GM12878 (cell line): ENCODE data around the gene SCRT2. TPM values are rescaled to one million over a fixed set of nuclear protein-coding genes. Genes with fewer than 3 reads are reported as not detected.

Experiments used
- ATAC-seq: fragments of 200-7000 bp; cut with Tn5 transposase; 3 replicates; pipeline ENCODE4 v1.9.1; 2020; ENCODE audit warnings: mild to moderate bottlenecking, moderate library complexity
- BruUV-seq: library from RNA; stranded (reverse); fragments of 400-500 nt; replicated peaks from 2 replicates; lab custom pipeline; 2021; lab: Mats Ljungman, UMichigan
- CTCF ChIA-PET: fragments of 300-600 bp; sonication (Branson Sonifier 250); formaldehyde crosslinking; extraction: SDS; loops from one replicate; lab custom pipeline; 2021; ENCODE audit warnings: inconsistent platforms; lab: Yijun Ruan, JAX
- POLR2A ChIA-PET: fragments of 350-600 bp; formaldehyde crosslinking; extraction: SDS; loops from one replicate; lab custom pipeline; 2021; ENCODE audit warnings: inconsistent platforms; lab: Charles Lee
- RAD21 ChIA-PET: fragments of 300-600 bp; sonication (Branson Sonifier 250); formaldehyde crosslinking; loops from one replicate; lab custom pipeline; 2023; ENCODE audit warnings: antibody characterized with exemption; ENCODE audit not compliant: unreplicated experiment; lab: Charles Lee
- SMC1A ChIA-PET: fragments of 300-600 bp; sonication (Branson Sonifier 250); formaldehyde crosslinking; loops from one replicate; lab custom pipeline; 2023; ENCODE audit not compliant: unreplicated experiment, uncharacterized antibody; lab: Charles Lee
- DNase-seq: peaks from one replicate; pipeline ENCODE4 v3.0.0-alpha.2; 2011; ENCODE audit warnings: low read depth, low spot score
- FAIRE-seq: peaks from 3 replicates; lab custom pipeline; 2011; peaks lifted over from hg19 to GRCh38; lab: Jason Lieb, UNC
- H2AFZ ChIP-seq: 2 replicates; pipeline ENCODE4 v1.6.0; 2011; ENCODE audit warnings: low read depth, low read length, control low read depth; ENCODE audit not compliant: control insufficient read depth
- H3K27ac ChIP-seq: 2 replicates; pipeline ENCODE4 v1.5.1; 2011; ENCODE audit warnings: control low read depth; ENCODE audit not compliant: control insufficient read depth, insufficient read depth
- H3K27me3 ChIP-seq, 2 experiments: replicated peaks in 1 of 2; 2 replicates each; pipeline versions ENCODE4 v1.6.0 to v1.6.1; 2011; ENCODE audit warnings: low read length in 1 of 2; ENCODE audit not compliant: control insufficient read depth in 2 of 2, insufficient read depth in 2 of 2
- H3K36me3 ChIP-seq, 2 experiments: 2 replicates each; pipeline ENCODE4 v1.5.1; 2011; ENCODE audit warnings: low read length in 1 of 2; ENCODE audit not compliant: control insufficient read depth in 2 of 2, insufficient read depth in 2 of 2
- H3K4me1 ChIP-seq: 2 replicates; pipeline ENCODE4 v1.6.1; 2011; ENCODE audit warnings: mild to moderate bottlenecking, low read length, moderate library complexity, mixed read lengths; ENCODE audit not compliant: control insufficient read depth, insufficient read depth
- H3K4me2 ChIP-seq: 2 replicates; pipeline ENCODE4 v1.6.0; 2011; ENCODE audit warnings: control low read depth; ENCODE audit not compliant: control insufficient read depth, insufficient read depth
- H3K4me3 ChIP-seq: fragments of 200-600 bp; sonication (generic); 2 replicates; pipeline ENCODE4 v1.5.1; 2016
- H3K79me2 ChIP-seq: 2 replicates; pipeline ENCODE4 v1.6.0; 2011; ENCODE audit warnings: low read length; ENCODE audit not compliant: control insufficient read depth, insufficient read depth
- H3K9ac ChIP-seq: 2 replicates; pipeline ENCODE4 v1.8.0; 2011; ENCODE audit warnings: low read length, control low read depth, mixed read lengths; ENCODE audit not compliant: control insufficient read depth, insufficient read depth
- H3K9me3 ChIP-seq: replicated peaks from 3 replicates; pipeline ENCODE4 v1.5.1; 2011; ENCODE audit warnings: mild to moderate bottlenecking, low read length; ENCODE audit not compliant: control insufficient read depth, insufficient read depth
- H4K20me1 ChIP-seq: 2 replicates; pipeline ENCODE4 v1.6.0; 2011; ENCODE audit not compliant: control insufficient read depth, insufficient read depth
- HDGF ChIP-seq: fragments of 450-650 bp; IDR thresholded peaks from 2 replicates; pipeline ENCODE4 v1.6.1; 2016; ENCODE audit warnings: antibody characterized with exemption
- IRF4 ChIP-seq: IDR thresholded peaks from 2 replicates; pipeline ENCODE4 v1.6.1; 2011; ENCODE audit warnings: low read depth, low read length
- JUND ChIP-seq: IDR thresholded peaks from 2 replicates; pipeline ENCODE4 v1.6.1; 2012; ENCODE audit warnings: low read depth, mild to moderate bottlenecking, low read length, improper control_type of control experiment, moderate library complexity
- KAT2A ChIP-seq: conservative IDR thresholded peaks from 2 replicates; pipeline ENCODE4 v1.6.1; 2011; ENCODE audit warnings: low read depth, low read length; ENCODE audit not compliant: control insufficient read depth
- RBBP5 ChIP-seq: fragments of 200-600 bp; sonication (generic); conservative IDR thresholded peaks from 2 replicates; pipeline ENCODE4 v1.6.1; 2016
- TAF1 ChIP-seq: IDR thresholded peaks from 2 replicates; pipeline ENCODE4 v1.6.1; 2011; ENCODE audit warnings: mild to moderate bottlenecking, low read depth, low read length, borderline replicate concordance
- ZNF274 ChIP-seq: IDR thresholded peaks from one replicate; pipeline ENCODE4 v1.8.0; 2011; ENCODE audit not compliant: insufficient read length, insufficient read depth
- WGBS: methylation state at CpG from one replicate; pipeline ENCODE4 v1.1.6; 2016; ENCODE audit warnings: low lambda C conversion rate; ENCODE audit not compliant: insufficient replicate concordance, insufficient coverage; ENCODE audit errors: missing lambda C conversion rate; 5-methylcytosine and 5-hydroxymethylcytosine counted together
- in situ Hi-C: fragments of 300-500 bp; cut with MboI; formaldehyde crosslinking; loops from 9 replicates; pipeline ENCODE4 v1.14.3; 2018; ENCODE audit warnings: mixed read lengths
- intact Hi-C: fragments of 100-400 bp; cut with micrococcal nuclease; formaldehyde crosslinking; loops from one replicate; pipeline ENCODE4 v1.14.2; 2022; ENCODE audit not compliant: unreplicated experiment
- polyA plus RNA-seq, 11 experiments: library from polyadenylated mRNA; depleted of rRNA in 4 of 11; unstranded in 6 of 11; stranded (reverse) in 5 of 11; fragments of >200 nt; fragmentation: Nextera tagmentation in 4 of 11; fragmentation: Illumina TruSeq in 1 of 11; extraction: Ambion mirVana in 4 of 11; extraction: Trizol in 1 of 11; gene quantifications; 1 replicate in 1 of 11; 2 replicates in 10 of 11; pipeline versions ENCODE4 v1.2.1 to v1.2.3, GENCODE V29; 2011 to 2016; ENCODE audit warnings: inconsistent platforms in 2 of 11, missing spikeins in 2 of 11, low read depth in 1 of 11
- total RNA-seq, 4 experiments: library from RNA; depleted of rRNA in 3 of 4; stranded (reverse); fragments of >200 nt in 3 of 4; fragmentation: Illumina TruSeq in 1 of 4; extraction: Trizol in 1 of 4; gene quantifications; 2 replicates each; pipeline versions ENCODE4 v1.2.1 to v1.2.3, GENCODE V29; 2013 to 2021
- TF ChIP-seq, protein P1 (sequence below): fragments of 450-650 bp; conservative IDR thresholded peaks from 2 replicates; pipeline ENCODE4 v1.6.1; 2017; ENCODE audit warnings: mild to moderate bottlenecking, moderate library complexity
- TF ChIP-seq, protein P2 (sequence below): IDR thresholded peaks from 2 replicates; pipeline ENCODE4 v1.6.1; 2012; ENCODE audit warnings: mild to moderate bottlenecking, low read depth, low read length

The SCRT2 gene
- total and polyA plus RNA-seq, 10 of the 15 experiments (the other 5 are each of a cell fraction or from before 2014, with no cell fraction given), result not detected

DNA sequence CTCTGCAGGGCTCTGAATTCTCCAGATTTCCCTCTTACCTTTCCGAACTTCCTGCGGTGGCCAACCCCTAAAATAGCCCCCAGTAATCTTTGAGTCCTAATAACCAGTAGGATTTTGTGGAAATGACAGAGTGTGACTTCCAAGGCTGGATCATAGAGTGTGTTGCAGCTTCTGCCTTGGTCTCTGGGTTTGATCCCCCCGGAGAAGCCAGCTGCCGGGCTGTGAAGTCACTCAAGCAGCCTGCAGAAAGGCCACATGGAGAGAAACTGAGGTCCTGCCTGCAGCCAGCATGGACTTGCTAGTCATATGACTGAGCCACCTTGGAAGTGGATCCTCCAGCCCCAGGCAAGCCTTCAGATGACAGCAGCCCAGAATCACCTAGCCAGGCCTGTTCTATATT is 46.3 kb upstream of the SCRT2 start (continued):
- TF ChIP-seq, protein P1, sequence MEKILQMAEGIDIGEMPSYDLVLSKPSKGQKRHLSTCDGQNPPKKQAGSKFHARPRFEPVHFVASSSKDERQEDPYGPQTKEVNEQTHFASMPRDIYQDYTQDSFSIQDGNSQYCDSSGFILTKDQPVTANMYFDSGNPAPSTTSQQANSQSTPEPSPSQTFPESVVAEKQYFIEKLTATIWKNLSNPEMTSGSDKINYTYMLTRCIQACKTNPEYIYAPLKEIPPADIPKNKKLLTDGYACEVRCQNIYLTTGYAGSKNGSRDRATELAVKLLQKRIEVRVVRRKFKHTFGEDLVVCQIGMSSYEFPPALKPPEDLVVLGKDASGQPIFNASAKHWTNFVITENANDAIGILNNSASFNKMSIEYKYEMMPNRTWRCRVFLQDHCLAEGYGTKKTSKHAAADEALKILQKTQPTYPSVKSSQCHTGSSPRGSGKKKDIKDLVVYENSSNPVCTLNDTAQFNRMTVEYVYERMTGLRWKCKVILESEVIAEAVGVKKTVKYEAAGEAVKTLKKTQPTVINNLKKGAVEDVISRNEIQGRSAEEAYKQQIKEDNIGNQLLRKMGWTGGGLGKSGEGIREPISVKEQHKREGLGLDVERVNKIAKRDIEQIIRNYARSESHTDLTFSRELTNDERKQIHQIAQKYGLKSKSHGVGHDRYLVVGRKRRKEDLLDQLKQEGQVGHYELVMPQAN, result no peak

DNA sequence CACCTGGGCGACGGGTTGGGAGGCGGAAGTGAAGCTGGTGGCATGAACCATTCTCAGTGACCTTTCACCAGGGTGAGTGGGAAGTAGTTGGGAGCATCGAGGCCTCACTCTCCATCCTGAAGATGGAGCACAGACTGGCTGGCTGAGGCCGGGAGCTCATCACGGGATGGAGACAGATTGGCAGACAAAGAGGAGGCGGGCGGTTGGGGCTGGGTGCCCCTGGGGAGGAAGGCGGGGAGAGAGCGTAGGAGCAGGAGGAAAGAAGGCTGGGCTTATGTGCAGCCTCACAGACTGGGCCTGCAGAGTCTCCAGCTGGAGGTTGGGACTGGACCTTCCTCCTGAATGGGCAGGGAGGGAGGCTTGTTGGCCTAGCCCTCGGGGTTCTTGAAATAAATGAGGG is 44.2 kb upstream of the SCRT2 start:
- TF ChIP-seq ZNF274, result no peak
- H2AFZ ChIP-seq, result no peak overlapping the region
- in situ Hi-C loops (no loop called here), intact Hi-C loops (no loop called here)
- H4K20me1 ChIP-seq, result no peaks in the 10 kb centered on the region
- ChIA-PET RAD21 (no interaction called here), POLR2A (no interaction called here), SMC1A (no interaction called here), CTCF (no interaction called here)
- no peak overlapping the region for H3K27ac ChIP-seq
- FAIRE-seq, result no peak
- no TSS peak for BruUV-seq
- H3K79me2 ChIP-seq, result no peaks in the 10 kb centered on the region
- no peaks in the 10 kb centered on the region for H3K36me3 ChIP-seq
- no peak for DNase-seq
- no peak for ATAC-seq
- H3K27me3 ChIP-seq, result no peaks in the 10 kb centered on the region; a peak in 2 of 4 replicates
- H3K4me1 ChIP-seq, result no peaks in the 10 kb centered on the region
- no peak overlapping the region for H3K4me3 ChIP-seq
- no peak overlapping the region for H3K4me2 ChIP-seq
- H3K9me3 ChIP-seq, result no peaks in the 10 kb centered on the region
- no peak overlapping the region for H3K9ac ChIP-seq
- WGBS, result 20% methylated on average over 11 of the region's 11 CpGs

GRCh38 chr20:719068-719467 is 43.5 kb upstream of the SCRT2 start:
- WGBS, result 5% methylated on average over 5 of the region's 5 CpGs
- ChIA-PET POLR2A (interaction anchor here (1.3 kb wide), 1 partner anchor 70 kb away, joined by 3 read pairs; no protein-coding TSS in a partner anchor), CTCF (no interaction called here), RAD21 (no interaction called here), SMC1A (no interaction called here)
- DNase-seq, result no peak
- no peaks in the 10 kb centered on the region for H3K9me3 ChIP-seq
- no peak overlapping the region for H2AFZ ChIP-seq
- H3K36me3 ChIP-seq, result no peaks in the 10 kb centered on the region
- no peak overlapping the region for H3K9ac ChIP-seq
- H4K20me1 ChIP-seq, result no peaks in the 10 kb centered on the region
- in situ Hi-C loops (no loop called here), intact Hi-C loops (no loop called here)
- H3K27ac ChIP-seq, result no peak overlapping the region
- no peak overlapping the region for H3K4me3 ChIP-seq
- no peaks in the 10 kb centered on the region; a peak in 2 of 4 replicates for H3K27me3 ChIP-seq
- no peak for FAIRE-seq
- no peaks in the 10 kb centered on the region for H3K79me2 ChIP-seq
- no peak for ATAC-seq
- no TSS peak for BruUV-seq
- no peaks in the 10 kb centered on the region for H3K4me1 ChIP-seq
- no peak overlapping the region for H3K4me2 ChIP-seq
- TF ChIP-seq HDGF (no peak), JUND (no peak), RBBP5 (no peak), IRF4 (no peak), TAF1 (no peak), KAT2A (no peak)
- TF ChIP-seq, protein P2, sequence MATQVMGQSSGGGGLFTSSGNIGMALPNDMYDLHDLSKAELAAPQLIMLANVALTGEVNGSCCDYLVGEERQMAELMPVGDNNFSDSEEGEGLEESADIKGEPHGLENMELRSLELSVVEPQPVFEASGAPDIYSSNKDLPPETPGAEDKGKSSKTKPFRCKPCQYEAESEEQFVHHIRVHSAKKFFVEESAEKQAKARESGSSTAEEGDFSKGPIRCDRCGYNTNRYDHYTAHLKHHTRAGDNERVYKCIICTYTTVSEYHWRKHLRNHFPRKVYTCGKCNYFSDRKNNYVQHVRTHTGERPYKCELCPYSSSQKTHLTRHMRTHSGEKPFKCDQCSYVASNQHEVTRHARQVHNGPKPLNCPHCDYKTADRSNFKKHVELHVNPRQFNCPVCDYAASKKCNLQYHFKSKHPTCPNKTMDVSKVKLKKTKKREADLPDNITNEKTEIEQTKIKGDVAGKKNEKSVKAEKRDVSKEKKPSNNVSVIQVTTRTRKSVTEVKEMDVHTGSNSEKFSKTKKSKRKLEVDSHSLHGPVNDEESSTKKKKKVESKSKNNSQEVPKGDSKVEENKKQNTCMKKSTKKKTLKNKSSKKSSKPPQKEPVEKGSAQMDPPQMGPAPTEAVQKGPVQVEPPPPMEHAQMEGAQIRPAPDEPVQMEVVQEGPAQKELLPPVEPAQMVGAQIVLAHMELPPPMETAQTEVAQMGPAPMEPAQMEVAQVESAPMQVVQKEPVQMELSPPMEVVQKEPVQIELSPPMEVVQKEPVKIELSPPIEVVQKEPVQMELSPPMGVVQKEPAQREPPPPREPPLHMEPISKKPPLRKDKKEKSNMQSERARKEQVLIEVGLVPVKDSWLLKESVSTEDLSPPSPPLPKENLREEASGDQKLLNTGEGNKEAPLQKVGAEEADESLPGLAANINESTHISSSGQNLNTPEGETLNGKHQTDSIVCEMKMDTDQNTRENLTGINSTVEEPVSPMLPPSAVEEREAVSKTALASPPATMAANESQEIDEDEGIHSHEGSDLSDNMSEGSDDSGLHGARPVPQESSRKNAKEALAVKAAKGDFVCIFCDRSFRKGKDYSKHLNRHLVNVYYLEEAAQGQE, result no peak
